Measurements from ENCODE around the gene FARP1. TPM values are rescaled to one million over a fixed set of nuclear protein-coding genes. Genes with fewer than 3 reads are reported as not detected.

FARP1 gene
- total and polyA plus RNA-seq, 7 donors = 6.9 to 96.4 (median 32.9) TPM

DNA sequence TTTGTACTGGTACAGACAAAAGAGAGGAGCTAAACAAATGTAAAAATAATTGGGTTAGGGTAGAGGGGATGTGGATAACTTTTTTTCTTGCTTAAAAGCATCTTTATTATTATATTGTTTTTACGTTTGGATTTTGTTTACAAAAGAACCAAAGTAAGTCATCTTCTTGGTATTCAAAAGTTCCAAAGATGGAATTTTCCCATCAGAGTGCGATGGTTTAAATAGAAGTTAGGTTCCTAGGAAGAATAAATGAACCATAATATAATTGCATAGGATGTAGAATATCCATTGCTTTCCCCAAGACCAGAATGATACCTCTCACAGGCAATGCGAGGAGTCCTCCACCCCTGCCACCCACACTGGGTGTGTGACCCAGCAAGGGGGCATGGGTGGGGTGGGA lies 133.6 kb downstream of the FARP1 start:
- no peaks in the 10 kb centered on the region for H3K27me3 ChIP-seq
- TF ChIP-seq CTCF (IDR thresholded peaks at IDR 0.05) (no peak), EP300 (IDR thresholded peaks at IDR 0.05) (no peak), POLR2A (IDR thresholded peaks at IDR 0.05) (no peak)
- peaks cover 0 to 45% (median 17%) of the 10 kb centered on the region in 4 donors for H3K4me1 ChIP-seq
- no peak overlapping the region for H3K27ac ChIP-seq
- intact Hi-C loops (cut with DNase I) = no loop called here
- H3K4me3 ChIP-seq = no peak overlapping the region
- DNase-seq = no peak
- H3K9me3 ChIP-seq = no peaks in the 10 kb centered on the region
- 85 to 91% methylated on average over 3 of the region's 3 CpGs for WGBS, 2 donors
- H3K36me3 ChIP-seq = no peaks in the 10 kb centered on the region

DNA sequence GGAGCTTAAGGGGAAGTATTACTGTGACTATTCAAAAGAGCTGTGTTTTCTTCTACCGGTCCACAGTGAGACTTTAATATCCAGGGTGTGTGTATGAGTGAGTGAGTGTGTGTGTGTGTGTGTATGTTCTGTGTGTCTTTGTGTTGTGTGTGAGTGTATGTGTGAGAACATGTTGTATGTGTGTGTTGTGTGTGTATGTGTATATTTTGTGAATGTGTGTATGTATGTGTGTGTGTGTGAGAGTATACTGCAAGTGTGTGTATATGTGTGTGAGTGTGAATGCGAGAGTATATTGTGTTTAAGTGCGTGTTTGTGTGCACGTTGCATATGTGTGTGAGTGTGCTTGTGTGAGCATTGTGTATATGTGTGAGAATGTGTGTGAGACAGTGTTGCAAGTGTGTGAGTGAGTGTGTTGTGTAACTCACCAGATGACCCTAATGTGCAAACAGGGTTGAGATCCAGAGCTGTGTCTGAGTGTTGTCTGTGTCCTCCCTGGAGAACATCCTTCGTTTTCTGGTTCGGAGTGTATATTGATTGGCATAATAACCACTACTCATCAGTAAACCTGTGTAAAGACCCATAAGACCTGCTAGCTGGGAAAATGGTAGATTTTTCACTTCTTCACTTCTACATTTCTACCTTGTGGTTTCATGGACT lies 135.3 kb downstream of the FARP1 start:
- WGBS, 2 donors = 90 to 94% methylated on average over 6 of the region's 6 CpGs
- Histone ChIP-seq H3K4me3 (no peak overlapping the region), H3K9me3 (no peaks in the 10 kb centered on the region), H3K27me3 (no peaks in the 10 kb centered on the region), H3K36me3 (no peaks in the 10 kb centered on the region), H3K4me1 (peaks cover 0 to 52% (median 19%) of the 10 kb centered on the region in 4 donors), H3K27ac (no peak overlapping the region)
- intact Hi-C loops (cut with DNase I) = no loop called here
- no peak for DNase-seq
- TF ChIP-seq EP300 (IDR thresholded peaks at IDR 0.05) (no peak), POLR2AphosphoS5 (IDR thresholded peaks at IDR 0.05) (no peak), CTCF (IDR thresholded peaks at IDR 0.05) (no peak), POLR2A (IDR thresholded peaks at IDR 0.05) (no peak)

DNA sequence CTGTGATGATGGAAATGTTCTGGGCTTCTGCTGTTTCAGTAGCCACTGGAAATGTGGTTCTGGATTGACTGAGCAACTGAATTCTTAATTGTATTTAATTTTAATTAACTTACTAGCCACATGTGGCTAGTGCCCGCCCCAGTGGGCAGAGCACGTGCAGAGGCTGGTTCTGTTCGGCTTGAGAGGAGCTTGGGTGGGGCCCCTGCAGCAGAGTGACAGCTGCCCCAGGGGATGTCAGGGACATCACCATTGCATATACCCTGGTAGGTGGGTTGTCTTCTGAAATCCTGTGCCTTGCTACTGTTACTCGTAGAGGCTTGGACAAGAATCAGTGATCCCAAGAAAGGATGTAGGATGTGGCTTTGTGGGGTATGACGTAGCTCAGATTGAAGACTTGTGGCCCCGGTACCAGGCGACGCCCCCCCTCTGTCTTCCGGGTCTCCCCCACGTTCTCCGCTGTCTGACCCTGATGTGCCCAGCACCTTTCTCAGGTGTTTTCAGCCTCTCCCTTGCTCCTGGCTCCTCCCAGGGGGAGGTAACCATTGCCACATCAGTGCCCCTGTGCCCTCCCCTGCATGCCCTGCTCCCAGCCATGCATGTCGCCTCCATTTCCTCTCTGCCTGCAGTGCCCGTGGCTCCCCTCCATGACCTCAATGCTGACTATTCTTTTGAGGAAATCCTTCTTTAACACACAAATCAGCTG lies 136.7 kb downstream of the FARP1 start:
- DNase-seq = no peak
- H3K36me3 ChIP-seq = no peaks in the 10 kb centered on the region
- H3K4me1 ChIP-seq = peaks cover 0 to 46% (median 20%) of the 10 kb centered on the region in 4 donors
- intact Hi-C loops (cut with DNase I) = no loop called here
- no peak overlapping the region for H3K4me3 ChIP-seq
- H3K27ac ChIP-seq = no peak overlapping the region
- H3K9me3 ChIP-seq = no peaks in the 10 kb centered on the region
- 79 to 90% methylated on average over 13 of the region's 13 CpGs for WGBS, 2 donors
- no peak for TF ChIP-seq POLR2AphosphoS5 (IDR thresholded peaks at IDR 0.05)
- TF ChIP-seq EP300 (IDR thresholded peaks at IDR 0.05) = no peak
- TF ChIP-seq CTCF (IDR thresholded peaks at IDR 0.05) = no peak
- no peak for TF ChIP-seq POLR2A (IDR thresholded peaks at IDR 0.05)
- no peaks in the 10 kb centered on the region for H3K27me3 ChIP-seq

DNA sequence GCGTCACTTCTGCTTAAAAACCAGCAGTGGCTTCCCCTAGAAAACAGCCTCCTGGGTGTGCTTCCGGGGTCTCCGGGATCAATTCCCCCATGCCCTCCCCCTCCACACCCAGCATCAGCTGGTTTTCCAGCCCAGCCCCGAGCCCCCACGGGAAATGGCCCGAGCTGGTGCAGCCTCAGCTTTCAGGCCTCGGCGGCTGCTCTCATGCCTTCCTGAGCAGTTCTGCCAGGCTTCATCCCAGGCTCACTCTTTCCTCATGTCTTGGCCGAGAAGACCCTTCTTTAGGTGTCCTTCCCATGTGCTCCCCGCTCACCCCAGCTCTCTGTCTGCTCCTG lies 137.2 kb downstream of the FARP1 start:
- intact Hi-C loops (cut with DNase I) = no loop called here
- no peak overlapping the region for H3K27ac ChIP-seq

More for the DNA sequence above, 137.2 kb downstream of the FARP1 start:
- H3K36me3 ChIP-seq = no peaks in the 10 kb centered on the region
- peaks cover 0 to 46% (median 22%) of the 10 kb centered on the region in 4 donors for H3K4me1 ChIP-seq
- H3K4me3 ChIP-seq = no peak overlapping the region
- WGBS, 2 donors = 53 to 83% methylated on average over 10 of the region's 10 CpGs
- no peaks in the 10 kb centered on the region for H3K27me3 ChIP-seq
- H3K9me3 ChIP-seq = no peaks in the 10 kb centered on the region
- no peak for DNase-seq
- TF ChIP-seq CTCF (IDR thresholded peaks at IDR 0.05) (no peak), POLR2A (IDR thresholded peaks at IDR 0.05) (no peak), POLR2AphosphoS5 (IDR thresholded peaks at IDR 0.05) (no peak), EP300 (IDR thresholded peaks at IDR 0.05) (no peak)

Data from sigmoid colon (tissue), 7 donors.